Measurements from ENCODE around the gene UBE3D. TPM values are rescaled to one million over a fixed set of nuclear protein-coding genes. Genes with fewer than 3 reads are reported as not detected.

Gene UBE3D
- total RNA-seq, 1 donor from 2014 or later = 2.5 TPM

GRCh38 chr6:82963191-82963925 is 102.3 kb downstream of the UBE3D start:
- intact Hi-C loops (cut with micrococcal nuclease) = no loop called here
- Histone ChIP-seq H3K4me1 (no peaks in the 10 kb centered on the region), H3K9me3 (replicated peaks) (no peaks in the 10 kb centered on the region), H3K27me3 (ENCODE audit: low read depth) (no peaks in the 10 kb centered on the region), H3K4me3 (no peak overlapping the region), H3K27ac (replicated peaks) (no peak overlapping the region), H3K36me3 (no peaks in the 10 kb centered on the region)
- no peak for DNase-seq
- no peak for TF ChIP-seq CTCF (IDR thresholded peaks at IDR 0.05; ENCODE audit: borderline replicate concordance)

- no peaks in the 10 kb centered on the region for H3K36me3 ChIP-seq
- TF ChIP-seq CTCF (IDR thresholded peaks at IDR 0.05; ENCODE audit: borderline replicate concordance) = no peak
- intact Hi-C loops (cut with micrococcal nuclease) = no loop called here
- no peak overlapping the region for H3K4me3 ChIP-seq
- H3K27ac ChIP-seq (replicated peaks) = no peak overlapping the region
- no peaks in the 10 kb centered on the region for H3K9me3 ChIP-seq (replicated peaks)
- H3K27me3 ChIP-seq (ENCODE audit: low read depth) = no peaks in the 10 kb centered on the region
- H3K4me1 ChIP-seq = peaks cover under 1% of the 10 kb centered on the region
- no peak for DNase-seq
Observed at GRCh38 chr6:82959385-82959941, 106.2 kb downstream of the UBE3D start.

GRCh38 chr6:82958551-82958950 is 107.1 kb downstream of the UBE3D start:
- TF ChIP-seq CTCF (IDR thresholded peaks at IDR 0.05; ENCODE audit: borderline replicate concordance) = no peak
- Histone ChIP-seq H3K4me3 (no peak overlapping the region), H3K27me3 (ENCODE audit: low read depth) (no peaks in the 10 kb centered on the region), H3K4me1 (peaks cover 10% of the 10 kb centered on the region), H3K27ac (replicated peaks) (no peak overlapping the region), H3K9me3 (replicated peaks) (no peaks in the 10 kb centered on the region), H3K36me3 (no peaks in the 10 kb centered on the region)
- intact Hi-C loops (cut with micrococcal nuclease) = no loop called here
- DNase-seq = no peak

DNA sequence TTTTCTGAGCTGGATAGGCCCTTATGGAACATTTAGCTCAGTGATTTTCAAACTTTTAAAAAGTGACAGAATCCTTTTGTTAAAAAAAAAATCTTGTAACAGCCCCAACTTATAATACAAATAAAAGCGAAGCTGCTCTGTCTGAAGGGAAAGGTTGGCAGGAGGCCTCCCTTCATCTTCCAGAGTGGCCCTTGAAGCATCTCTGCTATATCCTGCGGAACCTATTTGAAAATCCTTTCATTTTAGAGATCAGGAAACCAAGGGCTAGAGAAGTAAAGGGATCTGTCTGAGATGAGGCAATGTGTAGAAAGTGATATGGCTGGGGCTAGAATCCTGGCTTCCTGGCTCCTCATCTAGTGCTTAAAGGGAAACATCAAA is 107.8 kb downstream of the UBE3D start:
- no peak for TF ChIP-seq CTCF (IDR thresholded peaks at IDR 0.05; ENCODE audit: borderline replicate concordance)
- no peak overlapping the region for H3K27ac ChIP-seq (replicated peaks)
- no peak overlapping the region for H3K4me3 ChIP-seq
- H3K4me1 ChIP-seq = peaks cover 12% of the 10 kb centered on the region
- DNase-seq = no peak
- no peaks in the 10 kb centered on the region for H3K36me3 ChIP-seq
- H3K27me3 ChIP-seq (ENCODE audit: low read depth) = no peaks in the 10 kb centered on the region
- H3K9me3 ChIP-seq (replicated peaks) = no peaks in the 10 kb centered on the region
- intact Hi-C loops (cut with micrococcal nuclease) = no loop called here

GRCh38 chr6:82957171-82957867 is 108.3 kb downstream of the UBE3D start:
- intact Hi-C loops (cut with micrococcal nuclease) = no loop called here
- H3K4me1 ChIP-seq = peaks cover 12% of the 10 kb centered on the region
- H3K4me3 ChIP-seq = no peak overlapping the region
- no peak overlapping the region for H3K27ac ChIP-seq (replicated peaks)
- H3K9me3 ChIP-seq (replicated peaks) = no peaks in the 10 kb centered on the region
- no peak for TF ChIP-seq CTCF (IDR thresholded peaks at IDR 0.05; ENCODE audit: borderline replicate concordance)
- H3K36me3 ChIP-seq = no peaks in the 10 kb centered on the region
- DNase-seq = no peak
- no peaks in the 10 kb centered on the region for H3K27me3 ChIP-seq (ENCODE audit: low read depth)
